ENCODE data around the gene ERRFI1.
"Not testable (repeated sequence)": the region's sequence is repeated elsewhere in the genome, so short reads cannot be mapped to it uniquely, and the experiment has no call there.

Gene ERRFI1, protein sequence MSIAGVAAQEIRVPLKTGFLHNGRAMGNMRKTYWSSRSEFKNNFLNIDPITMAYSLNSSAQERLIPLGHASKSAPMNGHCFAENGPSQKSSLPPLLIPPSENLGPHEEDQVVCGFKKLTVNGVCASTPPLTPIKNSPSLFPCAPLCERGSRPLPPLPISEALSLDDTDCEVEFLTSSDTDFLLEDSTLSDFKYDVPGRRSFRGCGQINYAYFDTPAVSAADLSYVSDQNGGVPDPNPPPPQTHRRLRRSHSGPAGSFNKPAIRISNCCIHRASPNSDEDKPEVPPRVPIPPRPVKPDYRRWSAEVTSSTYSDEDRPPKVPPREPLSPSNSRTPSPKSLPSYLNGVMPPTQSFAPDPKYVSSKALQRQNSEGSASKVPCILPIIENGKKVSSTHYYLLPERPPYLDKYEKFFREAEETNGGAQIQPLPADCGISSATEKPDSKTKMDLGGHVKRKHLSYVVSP

DNA sequence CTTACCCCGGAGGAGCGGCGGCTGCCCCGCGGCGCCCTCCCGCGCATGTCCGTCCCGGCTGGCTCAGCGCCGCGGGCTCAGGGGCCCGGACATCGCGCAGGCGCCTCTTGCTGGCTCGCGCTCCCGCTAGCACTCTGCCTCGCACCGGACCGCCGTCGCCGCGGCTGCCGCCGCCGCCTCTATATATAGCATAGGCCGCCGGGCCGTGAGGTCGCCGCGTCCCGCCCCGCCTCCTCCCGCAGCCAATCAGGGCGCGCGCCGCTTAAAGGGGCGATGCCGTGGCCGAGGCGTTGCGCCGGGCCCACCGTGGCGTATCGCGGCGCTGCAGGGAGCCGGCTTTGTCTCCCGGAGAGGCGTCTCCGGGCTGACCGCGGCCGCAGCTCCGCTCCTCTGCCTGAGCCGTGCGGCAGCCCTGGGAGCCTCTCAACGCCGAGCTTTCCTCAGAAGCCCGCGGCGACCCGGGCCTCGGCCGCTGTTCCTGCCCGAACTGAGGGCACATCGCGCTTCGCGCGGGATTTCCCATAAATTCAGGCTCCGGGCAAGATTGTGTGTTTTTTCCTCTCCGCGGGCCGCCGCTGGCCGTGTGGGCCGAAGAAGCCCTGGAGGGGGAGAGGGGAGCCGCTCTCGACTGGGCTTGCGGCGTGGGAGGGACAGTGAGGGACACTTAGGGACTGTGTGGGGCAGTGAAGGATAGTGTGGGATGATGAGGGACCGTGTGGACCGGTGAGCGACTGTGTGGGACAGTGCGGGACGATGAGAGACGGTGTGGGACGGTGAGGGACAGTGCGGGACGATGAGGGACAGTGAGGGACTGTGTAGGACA is at the start of gene ERRFI1:
ERRFI1 (minus strand) TSS at position 157 of the 823 bp plus-strand sequence. CDS start 10,690 bp downstream, outside the sequence.
- peak; percentile 95 for DNase-seq

DNA sequence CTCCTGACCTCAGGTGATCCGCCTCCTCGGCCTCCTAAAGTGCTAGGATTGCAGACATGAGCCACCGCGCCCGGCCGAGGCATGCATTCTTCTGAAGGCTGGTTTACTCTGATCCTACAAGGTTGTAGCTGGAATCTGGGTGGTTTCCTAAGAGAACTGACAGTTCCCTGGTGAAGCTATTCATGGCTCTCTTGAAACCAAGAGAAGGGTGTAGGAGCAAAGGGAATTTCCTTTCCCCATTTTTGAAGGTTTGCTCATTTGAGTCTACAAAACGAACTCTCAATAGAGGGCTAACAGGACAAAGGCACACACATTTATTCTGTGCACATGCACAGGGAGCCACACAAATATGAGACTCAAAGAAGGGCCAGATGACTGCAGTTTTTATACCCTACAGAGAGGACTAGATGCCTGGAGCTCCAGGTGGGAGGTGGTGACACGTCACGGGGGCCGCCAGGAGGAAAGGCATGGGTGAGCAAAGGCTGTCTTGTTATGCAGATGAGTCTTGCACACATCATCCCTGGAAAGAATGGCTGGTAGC is 49.5 kb upstream of the ERRFI1 start:
- no peak for DNase-seq

DNA sequence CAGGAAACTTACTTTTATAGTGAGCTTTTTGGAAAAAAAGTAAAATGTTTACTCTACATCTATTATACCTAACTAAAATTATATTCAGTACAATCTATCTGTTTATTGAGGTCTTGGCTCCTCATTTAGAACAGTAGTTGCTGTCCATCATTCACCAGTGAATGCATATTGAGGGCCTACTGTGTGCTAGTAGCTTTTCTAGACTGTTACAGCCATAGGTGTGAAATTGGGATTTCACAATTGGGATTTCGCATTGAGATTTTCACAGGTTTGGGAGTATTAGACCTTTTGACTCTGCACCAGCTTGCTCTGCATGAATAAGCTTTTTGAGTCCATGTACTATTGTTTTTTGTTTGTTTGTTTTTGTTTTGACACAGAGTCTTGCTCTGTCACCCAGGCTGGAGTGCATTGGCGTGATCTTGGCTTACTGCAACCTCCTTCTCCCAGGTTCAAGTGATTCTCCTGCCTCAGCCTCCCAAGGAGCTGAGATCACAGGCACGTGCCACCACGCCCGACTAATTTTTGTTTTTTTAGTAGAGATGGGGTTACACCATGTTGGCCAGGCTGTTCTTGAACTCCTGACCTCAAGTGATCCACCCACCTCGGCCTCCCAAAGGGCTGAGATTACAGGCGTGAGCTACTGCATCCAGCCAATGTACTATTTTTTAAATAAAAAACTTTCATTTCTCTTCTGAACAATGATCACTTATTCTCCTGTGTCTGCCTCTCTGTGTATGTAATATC is 47.2 kb upstream of the ERRFI1 start:
- DNase-seq, result no peak

DNA sequence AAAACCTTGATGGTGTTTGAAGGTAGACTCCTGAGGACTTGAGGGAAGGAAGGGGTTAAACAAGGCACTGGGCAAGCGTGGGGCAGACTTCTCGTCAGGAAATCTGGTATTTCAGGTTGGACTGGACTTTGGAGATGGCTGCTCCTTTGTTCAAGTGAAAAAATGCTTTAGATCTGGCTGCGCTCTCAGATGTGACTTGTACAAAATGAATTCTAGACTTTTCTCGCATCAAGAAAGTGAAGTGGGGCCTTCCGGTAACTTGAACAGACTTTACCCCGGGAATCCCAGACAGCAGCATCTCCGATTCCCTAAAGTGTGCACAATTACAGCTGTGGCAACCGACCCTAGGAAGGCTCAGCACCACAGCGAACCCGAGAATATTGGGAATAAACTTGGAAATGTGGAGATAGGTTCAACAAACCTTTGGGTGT is 44.3 kb upstream of the ERRFI1 start:
- DNase-seq, result no peak

DNA sequence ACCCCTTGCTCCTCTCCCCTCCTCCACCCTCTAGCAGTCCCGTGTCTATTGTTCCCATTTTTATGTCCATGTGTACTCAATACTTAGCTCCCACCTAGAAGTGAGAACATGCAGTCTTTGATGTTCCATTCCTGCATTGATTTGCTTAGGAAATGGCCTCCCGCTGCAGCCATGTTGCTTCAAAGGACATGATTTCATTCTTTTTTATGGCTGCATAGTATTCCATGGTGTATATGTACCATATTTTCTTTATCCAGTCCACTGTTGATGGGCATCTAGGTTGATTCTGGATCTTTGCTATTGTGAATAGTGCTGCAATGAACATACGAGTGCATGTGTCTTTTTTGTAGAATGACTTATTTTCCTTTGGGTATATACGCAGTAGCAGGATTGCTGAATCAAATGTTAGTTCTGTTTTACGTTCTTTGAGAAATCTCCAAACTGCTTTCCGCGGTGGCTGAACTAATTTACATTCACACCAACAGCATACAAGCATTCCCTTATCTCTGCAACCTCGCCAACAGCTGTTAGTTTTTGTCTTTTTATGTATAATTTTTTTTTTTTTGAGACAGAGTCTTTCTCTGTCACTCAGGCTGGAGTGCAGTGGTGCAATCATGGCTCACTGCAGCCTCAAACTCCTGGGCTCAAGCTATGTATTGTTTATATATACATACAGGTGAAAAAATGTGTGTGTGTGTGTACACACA is 43.7 kb upstream of the ERRFI1 start:
- DNase-seq, result not testable (repeated sequence)

DNA sequence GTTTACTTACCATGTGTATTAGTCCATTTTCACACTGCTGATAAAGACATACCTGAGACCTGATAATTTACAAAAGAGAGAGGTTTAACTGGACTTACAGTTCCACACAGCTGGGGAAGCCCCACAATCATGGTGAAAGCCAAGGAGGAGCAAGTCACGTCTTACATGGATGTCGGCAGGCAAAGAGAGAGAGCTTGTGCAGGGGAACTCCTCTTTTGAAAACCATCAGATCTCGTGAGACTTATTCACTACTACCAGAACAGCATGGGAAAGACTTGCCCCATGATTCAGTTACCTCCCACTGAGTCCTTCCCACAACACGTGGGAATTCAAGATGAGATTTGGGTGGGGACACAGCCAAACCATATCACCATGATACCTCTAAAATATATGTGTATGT is 39.3 kb upstream of the ERRFI1 start:
- DNase-seq, result no peak

DNA sequence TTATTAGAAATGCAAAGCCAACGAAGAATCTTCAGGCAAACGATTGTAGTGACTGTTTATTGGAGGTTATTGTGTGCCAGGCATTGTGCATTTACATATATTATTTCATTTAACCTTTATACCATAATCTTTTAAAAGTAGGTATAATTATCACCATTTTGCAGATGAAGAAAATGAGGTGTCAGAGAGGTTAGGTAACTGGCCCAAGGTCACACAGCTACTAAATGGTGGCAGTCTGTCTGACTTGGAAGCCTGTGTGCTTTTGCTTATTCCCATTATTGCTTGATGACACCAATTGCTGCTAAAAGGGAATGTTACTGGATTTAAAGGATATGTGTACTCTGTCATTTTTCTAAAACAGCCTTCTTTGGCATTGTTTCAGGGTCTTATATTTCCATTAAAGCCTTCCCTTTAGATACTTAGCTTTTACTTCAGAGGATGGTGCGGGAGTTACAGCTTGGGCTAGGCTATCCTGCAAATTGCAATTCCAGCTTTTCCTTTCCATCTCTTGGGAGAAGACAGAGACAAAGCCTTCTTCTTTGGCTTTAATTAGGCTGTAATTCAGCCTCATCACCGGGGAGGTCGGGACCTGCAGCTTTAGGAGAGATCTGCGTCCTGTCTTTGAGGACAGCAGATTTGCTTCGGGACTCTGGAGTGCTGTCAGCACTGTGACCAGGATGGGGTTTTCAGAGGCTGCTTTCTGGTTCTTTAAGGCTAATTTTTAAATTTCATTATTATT is 37.4 kb upstream of the ERRFI1 start:
- no peak for DNase-seq

DNA sequence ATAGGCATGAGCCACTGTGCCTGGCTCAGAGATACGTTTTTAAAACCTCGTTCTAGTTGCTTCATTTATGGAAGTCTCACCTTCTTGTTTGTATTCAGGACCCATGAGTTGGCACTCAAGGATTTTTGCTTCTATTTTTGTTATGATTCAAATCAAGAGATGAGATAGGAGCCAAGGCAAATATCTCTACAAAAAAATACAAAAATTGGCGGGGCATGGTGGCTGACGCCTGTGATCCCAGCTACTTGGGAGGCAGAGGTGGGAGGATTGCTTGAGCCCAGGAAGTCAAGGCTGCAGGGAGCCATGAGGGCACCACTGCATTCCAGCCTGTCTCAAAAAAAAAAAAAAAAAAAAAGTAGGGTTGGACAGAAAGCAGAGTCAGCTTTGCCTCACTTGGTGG is 36.8 kb upstream of the ERRFI1 start:
- DNase-seq, result no peak

DNA sequence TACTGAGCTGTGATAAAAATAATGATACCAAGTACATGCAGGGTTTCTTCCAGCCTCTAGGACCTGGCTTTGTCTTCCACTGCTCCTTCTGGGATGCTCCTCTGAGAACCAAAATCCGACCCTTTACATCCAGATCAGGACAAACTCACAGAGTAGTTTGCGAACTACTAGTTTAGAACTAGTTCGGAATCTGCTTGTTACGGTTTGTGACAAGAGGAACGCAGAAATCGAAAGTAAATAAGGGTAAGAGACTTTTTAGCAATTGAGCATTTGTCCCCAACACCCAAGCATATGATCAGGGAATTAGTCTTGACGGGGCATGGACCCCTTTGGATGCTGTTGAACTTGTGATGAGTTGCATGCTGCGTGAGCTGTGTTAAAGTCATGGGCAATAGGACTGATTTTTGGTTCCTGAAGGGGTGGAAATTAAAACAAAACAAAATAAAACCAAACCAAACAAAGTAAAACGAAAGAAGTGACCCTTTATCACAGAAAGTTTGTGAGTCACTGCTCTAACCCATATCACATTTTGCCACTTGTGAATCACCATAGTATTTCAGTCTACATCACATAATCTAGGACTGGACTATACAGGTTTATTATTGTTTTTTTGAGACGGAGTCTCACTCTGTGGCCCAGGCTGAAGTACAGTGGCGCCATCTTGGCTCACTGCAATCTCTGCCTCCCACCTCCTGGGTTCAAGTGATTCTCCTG is 35.7 kb upstream of the ERRFI1 start:
- no peak for DNase-seq

DNA sequence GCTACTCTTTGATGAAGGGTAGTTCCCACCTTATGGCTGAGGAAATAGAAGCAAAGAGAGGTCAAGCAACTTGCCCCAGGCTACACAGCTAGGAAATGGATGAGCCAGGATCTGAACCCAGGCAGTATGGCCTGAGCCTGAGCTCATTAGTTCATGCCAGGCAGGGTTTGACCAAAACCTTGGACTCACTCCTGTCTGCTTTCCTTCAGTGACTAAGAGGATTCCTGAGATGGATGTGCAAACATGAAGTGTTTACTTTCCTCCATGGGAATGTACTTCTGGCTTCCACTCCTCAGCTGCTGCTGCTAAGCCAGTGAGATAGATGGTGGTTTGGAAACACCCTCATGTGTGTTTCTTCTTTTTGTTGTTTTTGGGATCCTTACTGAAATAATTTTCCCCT is 35.1 kb upstream of the ERRFI1 start:
- DNase-seq, result no peak

DNA sequence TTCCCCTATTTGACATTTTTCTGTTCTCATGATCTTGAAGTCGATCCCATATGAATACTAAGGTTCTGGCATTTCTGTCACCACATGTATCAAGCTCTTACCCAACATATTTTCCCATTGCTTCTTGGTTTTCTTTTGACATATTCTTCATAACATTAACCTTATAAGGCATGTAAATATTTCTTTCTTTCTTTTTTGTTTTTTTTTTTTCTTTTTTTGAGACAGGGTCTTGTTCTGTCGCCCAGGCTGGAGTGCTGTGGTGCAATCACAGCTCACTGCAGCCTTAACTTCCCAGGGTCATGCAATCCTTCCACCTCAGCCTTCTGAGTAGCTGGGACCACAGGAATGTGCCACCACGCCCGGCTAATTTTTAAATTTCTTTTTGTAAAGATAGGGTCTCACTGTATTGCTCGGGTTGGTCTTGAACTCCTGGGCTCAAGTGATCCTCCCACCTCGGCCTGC is 33.1 kb upstream of the ERRFI1 start:
- DNase-seq, result no peak

DNA sequence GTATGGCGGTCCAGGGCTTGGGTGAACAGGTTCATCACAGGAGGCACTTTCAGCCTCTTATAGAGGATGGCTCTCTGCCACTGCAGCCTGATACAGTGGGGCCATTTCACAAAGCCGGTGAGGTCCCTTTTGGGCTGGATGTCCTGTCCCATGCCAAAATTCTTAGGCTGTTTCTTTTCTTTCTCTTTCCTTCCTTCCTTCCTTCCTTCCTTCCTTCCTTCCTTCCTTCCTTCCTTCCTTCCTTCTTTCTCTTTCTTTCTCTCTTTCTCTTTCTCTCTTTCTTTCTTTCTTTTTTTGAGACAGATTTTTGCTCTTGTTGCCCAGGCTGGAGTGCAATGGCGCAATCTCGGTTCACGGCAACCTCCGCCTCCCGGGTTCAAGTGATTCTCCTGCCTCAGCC is 31.7 kb upstream of the ERRFI1 start:
- DNase-seq, result not testable (repeated sequence)

DNA sequence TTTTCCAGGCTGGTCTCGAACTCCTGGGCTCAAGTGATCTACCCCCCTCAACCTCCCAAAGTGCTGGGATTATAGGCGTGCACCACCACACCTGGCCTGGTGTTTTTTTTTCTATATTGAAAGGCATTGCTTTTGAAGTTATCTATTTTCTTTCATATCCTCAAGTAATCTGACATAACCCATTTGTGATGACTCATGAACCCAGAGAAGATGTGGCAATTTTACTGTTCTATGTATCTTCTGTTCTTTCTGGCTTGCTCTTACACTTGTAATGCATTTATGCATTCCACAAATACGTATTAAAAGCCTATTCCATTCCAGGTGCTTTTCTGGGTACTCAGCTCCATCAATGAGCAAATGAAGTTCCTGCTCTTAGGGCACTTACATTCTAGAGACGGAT is 29.9 kb upstream of the ERRFI1 start:
- DNase-seq, result no peak

DNA sequence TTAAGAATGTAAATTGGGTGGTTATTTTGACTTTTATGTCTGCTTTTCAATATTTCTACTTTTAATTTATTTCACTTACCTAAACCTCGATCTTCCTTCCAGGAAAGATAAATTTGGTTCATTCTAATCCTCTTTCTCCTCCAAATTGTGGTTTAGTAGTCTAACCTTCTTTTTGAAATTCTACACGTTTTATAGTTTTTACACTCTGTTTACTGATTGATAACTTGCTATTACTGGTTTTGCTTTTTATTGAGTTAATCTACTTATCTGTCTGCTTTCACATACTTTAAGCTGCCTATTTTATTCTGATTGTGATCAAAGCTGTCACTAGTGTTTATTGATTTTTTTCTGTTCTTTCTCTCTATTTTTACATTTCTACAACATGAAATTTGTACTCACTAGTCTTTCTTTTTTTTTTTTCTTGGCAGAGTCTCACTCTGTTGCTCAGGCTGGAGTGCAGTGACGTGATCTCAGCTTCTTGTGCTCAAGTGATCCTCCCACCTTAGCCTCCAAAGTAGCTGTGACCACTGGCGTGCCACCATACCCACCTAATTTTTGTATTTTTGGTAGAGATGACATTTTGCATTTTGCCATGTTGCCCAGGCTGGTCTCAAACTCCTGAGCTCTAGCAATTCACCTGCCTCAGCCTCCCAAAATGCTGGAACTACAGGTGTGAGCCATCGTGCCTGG is 27.9 kb upstream of the ERRFI1 start:
- no peak for DNase-seq

DNA sequence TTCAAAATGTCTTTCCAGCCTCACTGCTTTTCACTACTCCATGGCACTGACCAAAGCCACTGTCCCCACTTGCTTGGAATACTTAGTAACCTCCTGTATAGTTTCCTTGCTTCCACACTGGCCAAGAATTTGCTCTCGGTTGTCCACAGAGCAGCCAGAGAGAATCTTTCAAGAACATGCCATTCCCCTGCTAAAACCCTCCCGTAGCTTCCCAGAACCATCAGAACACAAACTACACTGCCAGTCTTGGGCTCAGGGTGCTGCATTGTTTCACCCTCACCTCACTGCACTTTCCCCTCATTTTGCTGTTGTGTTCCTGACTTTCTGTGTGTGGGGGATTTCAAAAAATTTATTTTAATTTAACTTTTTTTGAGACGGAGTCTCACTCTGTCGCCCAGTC is 25.5 kb upstream of the ERRFI1 start:
- no peak for DNase-seq

DNA sequence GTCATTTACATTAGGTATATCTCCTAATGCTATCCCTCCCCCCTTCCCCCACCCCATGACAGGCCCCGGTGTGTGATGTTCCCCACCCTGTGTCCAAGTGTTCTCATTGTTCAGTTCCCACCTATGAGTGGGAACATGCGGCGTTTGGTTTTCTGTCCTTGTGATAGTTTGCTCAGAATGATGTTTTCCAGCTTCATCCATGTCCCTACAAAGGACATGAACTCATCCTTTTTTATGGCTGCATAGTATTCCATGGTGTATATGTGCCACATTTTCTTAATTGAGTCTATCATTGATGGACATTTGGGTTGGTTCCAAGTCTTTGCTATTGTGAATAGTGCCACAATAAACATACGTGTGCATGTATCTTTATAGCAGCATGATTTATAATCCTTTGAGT is 23.1 kb upstream of the ERRFI1 start:
- not testable (repeated sequence) for DNase-seq

DNA sequence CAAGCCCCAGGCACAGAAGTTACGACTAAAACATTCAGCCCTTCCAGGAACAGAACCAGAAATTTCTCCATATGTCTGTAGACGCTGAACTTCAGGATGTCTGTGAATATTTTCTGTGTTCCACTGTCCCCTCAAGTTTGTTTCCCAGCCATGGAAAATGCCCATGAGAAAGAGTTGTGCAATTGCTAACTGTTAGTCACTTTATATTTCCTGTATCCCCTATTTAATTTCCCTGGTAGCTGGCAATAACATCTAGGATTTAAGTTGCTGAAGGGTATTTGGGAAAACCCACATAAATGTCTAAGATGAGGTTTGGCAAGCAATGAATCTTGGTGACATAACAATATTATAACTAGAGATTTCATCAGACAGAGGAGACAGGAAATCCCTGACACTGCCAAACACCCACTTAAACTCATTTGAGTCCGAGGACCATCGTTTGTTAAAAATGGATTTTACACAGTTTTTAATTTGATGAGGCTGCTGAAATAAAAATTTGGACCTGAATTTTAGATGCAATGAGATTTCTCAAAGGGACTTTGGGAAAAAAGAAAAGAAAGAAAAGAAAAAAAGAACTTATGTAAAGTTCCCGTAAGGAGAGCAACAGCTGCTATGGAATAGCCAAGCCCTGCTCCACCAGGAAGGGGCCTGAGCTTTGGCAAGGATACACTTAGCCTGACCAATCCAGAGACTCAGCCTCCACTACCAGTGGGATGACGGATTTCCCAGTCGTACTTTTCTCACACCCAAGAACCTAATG is 21.8 kb upstream of the ERRFI1 start:
- DNase-seq, result no peak

DNA sequence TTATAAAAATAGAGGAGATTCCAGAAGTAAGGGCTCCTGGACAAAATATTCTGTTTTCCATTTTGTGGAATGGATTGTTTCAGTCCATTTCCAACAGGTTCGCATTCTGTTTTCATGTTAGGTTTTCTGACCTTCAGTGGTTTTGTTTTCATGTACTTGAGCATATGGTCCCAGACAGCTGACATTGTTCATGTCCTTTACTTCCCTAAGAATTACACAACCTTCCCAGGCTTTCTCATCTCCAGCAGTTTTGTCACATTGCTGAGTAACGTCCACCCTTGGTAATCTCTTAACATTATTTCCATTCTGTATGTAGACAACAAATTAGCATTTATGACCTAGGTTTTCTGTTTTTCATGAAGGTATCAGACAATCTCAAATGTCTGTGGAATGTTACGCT is 21.0 kb upstream of the ERRFI1 start:
- DNase-seq, result no peak

DNA sequence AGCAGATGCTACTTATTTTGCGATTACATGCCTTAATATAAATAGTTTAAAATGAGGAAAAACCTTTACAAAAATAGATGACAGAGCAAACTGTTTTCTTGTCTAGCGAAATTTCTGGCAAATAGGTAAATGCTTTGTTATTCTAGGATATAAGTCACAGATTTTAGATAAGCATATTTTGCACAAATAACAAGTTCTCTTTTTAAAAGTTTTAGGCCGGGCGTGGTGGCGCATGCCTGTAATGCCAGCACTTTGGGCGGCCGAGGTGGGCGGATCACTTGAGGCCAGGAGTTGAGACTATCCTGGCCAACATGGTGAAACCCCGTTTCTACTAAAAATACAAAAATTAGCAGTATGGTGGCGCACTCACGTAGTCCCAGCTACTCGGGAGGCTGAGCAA is 20.3 kb upstream of the ERRFI1 start:
- DNase-seq, result no peak
